ENCODE results near the gene CCDC9.
A peak's percentile ranks its signal among the peaks of the same experiment; 100 is the strongest.
"Not testable (repeated sequence)": the region's sequence is repeated elsewhere in the genome, so short reads cannot be mapped to it uniquely, and the experiment has no call there.

Gene CCDC9

DNA sequence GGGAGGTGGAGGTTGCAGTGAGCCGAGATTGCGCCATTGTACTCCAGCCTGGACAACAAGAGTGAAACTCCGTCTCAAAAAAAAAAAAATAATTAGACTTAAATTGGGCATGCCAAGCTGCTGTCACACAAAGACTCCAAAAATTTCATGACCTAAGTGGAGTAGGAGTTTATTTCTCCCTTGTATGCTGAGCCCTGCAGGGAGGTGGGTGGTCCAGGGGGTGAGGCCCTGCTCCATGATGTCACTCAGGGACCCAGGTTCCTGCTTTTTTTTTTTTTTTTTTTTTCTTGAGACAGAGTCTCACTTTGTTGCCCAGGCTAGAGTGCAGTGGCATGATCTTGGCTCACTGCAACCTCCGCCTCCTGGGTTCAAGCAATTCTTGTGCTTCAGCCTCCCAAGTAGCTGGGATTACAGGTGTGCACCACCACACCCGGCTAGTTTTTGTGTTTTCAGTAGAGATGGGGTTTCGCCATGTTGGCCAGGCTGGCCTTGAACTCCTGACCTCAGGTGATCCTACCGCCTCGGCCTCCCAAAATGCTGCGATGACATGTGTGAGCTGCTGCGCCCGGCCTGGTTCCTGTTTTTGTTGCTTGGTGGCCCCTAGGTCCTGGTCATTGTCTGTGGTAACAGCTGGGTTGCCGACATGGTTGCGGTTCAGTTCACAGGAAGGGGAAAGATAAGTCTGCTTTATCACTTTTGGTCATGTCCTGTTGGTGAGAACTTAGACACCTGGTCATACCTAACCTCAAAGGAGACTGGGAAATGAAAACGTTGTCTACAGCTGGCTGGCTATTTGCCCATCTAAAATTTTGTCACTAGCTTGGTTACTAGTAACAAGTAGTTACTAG lies 5.8 kb downstream of the CCDC9 start:
- not testable (repeated sequence) for DNase-seq (ENCODE audit: low read depth in 2 of 2)

DNA sequence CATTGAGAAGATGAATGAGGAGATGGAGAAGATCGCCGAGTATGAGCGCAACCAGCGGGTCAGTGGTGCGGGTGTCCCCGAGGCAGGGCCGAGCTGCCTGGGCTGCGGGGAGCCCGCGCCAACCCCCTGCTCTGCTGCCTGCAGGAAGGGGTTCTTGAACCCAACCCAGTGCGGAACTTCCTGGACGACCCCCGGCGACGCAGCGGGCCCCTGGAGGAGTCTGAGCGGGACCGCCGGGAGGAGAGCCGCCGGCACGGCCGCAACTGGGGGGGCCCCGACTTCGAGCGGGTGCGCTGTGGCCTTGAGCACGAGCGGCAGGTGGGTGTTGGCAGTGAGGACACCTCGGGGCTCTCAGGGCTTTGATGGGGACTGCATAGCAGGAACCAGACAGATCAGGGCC lies 8.3 kb downstream of the CCDC9 start:
- no peak for DNase-seq (ENCODE audit: low read depth in 2 of 2)

DNA sequence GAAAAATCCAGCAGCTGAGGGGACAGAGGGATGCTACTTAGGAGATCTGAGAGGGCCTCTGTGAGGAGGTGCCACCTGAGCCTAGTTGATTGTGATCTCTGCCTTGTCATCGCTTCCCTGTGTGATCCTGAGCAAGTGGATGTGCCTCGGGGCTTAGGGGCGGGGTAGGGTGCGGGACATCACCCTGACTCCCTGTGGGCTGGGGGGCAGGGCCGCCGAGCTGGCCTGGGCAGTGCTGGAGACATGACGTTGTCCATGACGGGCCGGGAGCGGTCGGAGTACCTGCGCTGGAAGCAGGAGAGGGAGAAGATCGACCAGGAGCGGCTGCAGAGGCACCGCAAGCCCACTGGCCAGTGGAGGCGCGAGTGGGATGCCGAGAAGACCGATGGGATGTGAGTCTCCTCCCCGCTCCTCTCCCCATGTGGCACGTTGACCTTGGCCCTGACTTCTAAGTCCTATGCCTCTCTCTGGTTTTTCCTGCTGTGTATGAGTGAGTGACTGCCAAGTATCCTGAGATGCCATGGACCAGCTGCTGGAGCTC lies 10.1 kb downstream of the CCDC9 start:
- no peak for DNase-seq (ENCODE audit: low read depth in 2 of 2)

DNA sequence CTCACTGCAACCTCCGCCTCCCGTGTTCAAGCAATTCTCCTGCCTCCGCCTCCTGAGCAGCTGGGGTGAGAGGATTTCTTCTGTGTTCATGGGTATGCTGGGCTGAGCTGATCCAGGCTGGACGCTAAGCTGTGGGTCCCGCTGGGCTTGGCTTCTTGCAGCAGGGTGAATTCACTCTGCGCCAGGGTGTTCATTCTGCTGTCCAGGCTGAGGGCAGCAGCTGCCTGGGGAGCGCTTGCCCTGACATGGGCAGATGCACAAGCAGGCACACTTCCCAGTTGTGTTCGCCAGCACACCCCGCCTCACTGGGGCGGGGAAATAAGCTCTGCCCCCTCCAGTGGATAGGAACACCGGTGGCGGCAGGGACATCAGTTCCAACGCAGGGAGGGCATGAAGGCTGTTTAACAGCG lies 11.0 kb downstream of the CCDC9 start:
- DNase-seq (ENCODE audit: low read depth in 2 of 2): no peak

GRCh38 chr19:47268028-47268427 lies 11.7 kb downstream of the CCDC9 start:
- DNase-seq (ENCODE audit: low read depth in 2 of 2): no peak

DNA sequence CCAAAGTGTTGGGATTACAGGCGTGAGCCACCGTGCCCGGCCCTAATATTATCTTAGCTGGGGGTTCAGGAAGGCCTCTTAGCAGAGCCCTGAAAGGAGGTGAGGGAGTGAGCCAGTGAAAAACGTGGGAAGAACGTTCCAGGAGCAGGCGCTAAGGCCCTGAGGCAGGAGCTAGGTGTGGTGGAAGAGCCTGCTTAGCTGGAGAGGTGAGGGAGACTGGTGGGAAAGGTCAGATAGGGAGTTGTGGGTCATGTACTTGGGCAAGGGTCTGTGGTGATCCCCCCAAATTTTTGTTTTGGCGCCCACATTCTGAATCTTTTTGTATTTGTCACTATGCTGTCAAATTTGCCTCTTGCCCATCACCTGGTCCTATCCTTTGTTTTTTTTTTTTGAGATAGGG lies 13.3 kb downstream of the CCDC9 start:
- DNase-seq (ENCODE audit: low read depth in 2 of 2): no peak

GRCh38 chr19:47270408-47270807 lies 14.1 kb downstream of the CCDC9 start:
- DNase-seq (ENCODE audit: low read depth in 2 of 2): no peak

- DNase-seq (ENCODE audit: low read depth in 2 of 2): no peak
These were observed 15.6 kb downstream of the CCDC9 start for GRCh38 chr19:47271949-47272348.

GRCh38 chr19:47272448-47273312 lies 16.4 kb downstream of the CCDC9 start:
- DNase-seq (ENCODE audit: low read depth in 2 of 2): no peak

DNA sequence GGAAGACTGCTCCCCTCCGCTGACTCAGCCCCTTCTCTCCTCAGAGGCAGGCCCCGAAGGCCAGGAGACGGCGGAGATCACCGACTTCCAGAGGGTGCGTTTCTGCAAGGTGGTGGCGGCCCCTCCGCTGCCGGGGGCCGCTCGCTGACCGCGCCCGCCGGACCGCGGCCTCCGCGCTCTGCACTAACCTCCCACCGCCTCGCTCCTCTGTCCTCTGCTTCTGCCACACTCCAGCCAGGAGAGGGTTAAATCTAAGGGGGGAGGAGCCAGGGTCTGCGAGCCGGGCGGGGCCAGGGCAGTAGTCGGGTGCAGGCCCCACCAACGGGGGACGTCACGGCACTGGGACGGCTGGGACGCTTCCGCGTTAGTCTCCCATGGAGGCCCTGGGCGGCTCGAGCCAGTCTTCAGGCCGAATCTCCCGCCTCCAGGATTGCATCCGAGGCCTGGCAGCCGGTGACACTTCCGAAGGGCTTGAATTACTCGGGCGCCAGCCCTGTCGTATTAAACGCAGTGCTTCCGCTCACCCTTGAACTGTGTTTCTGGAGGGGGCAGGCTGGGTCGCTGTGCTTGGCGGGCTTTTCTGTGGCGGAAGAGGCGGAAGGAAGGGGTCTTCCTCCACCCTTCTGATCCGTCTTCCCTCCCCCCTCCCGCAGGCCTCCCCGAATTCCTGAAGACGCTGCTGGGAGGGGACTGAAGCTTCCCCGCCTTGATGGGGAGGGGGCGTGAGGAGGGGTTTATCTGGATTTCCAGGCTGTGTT lies 17.2 kb downstream of the CCDC9 start:
- peak; percentile 79 to 81 for DNase-seq (ENCODE audit: low read depth in 2 of 2)

DNA sequence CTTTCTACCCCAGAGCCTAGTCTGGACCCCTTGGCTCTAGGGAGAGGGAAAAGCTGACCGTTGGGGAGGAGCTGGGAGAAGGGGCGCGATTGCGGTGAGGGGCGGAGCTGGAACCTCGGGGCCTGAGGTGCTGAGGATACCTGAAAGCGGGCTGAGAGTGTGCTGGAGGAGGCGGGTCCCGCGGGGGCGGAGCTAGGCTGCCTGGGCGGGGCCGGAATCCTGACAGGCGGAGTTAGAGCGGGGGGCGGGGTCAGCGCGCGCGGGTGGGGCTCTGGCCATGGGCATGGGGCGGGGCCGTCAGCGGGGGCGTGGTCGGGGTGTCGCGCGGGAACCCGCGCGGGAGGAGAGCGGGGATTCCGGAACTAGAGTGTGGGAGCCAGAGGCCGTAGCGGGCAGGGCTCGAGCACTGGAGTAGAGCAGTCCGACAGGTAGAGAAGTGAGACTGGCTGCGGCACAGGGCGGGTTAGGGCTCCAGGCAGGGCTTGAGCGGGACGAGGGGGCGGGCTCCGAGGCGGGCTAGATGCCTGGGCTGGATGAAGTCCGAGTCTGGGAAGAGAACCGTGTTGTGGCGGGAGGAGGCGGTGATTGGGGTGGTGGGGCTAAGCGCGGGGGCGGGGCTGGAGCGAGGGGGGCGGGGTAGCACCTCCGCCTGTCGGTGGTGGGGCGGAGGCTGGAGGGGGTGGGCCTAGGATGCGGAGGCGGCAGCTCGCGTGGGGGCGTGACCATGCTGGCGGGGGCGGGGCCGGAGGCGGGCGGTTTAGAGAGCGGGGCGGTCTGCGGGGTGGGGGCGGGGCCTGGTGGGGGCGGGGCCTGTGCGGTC lies 18.0 kb downstream of the CCDC9 start, which contains the start of gene INAFM1:
INAFM1 (plus strand) TSS at position 815 of the 820 bp plus-strand sequence. CDS start 35 bp downstream, outside the sequence.
- peak; percentile 100 for DNase-seq (ENCODE audit: low read depth in 2 of 2)

GRCh38 chr19:47274891-47275761 lies 18.8 kb downstream of the CCDC9 start:
- DNase-seq (ENCODE audit: low read depth in 2 of 2): no peak

DNA sequence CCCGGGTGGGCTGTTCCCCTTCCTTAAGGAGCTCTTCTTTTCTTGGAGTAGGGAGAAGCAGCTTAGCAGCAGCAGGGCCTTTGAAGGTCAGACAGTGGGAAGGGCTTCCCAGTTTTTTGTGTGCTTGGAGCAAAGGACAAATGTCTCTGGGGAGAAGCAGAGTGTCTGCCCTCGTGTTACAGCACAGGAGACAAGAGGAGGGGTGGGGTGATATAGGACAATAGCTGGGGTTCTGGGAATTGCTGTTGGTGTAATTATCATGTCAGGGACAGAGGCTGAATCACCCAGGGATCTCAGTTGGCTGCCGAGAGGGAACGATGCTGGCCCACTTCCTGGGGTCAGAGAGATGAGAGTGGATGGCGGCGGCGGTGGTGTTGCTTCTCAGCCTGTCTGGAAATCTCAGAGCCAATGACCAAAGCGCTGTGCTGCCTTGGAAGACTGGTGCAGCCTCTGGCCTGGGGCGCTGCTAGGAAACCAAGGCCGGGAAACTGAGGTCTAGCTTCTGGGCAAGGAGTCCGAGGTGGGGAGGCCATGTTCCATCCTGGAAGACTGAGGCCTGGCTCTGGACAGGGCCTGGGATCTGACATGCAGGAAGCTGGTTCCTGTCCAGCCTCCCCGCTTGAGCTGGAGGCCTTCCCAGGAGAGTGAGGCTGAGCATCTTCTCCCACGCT lies 19.6 kb downstream of the CCDC9 start:
- no peak for DNase-seq (ENCODE audit: low read depth in 2 of 2)

- not testable (repeated sequence) for DNase-seq (ENCODE audit: low read depth in 2 of 2)
These were observed 20.2 kb downstream of the CCDC9 start for GRCh38 chr19:47276513-47276912.

GRCh38 chr19:47280183-47280797 lies 24.0 kb downstream of the CCDC9 start:
- no peak for DNase-seq (ENCODE audit: low read depth in 2 of 2)

DNA sequence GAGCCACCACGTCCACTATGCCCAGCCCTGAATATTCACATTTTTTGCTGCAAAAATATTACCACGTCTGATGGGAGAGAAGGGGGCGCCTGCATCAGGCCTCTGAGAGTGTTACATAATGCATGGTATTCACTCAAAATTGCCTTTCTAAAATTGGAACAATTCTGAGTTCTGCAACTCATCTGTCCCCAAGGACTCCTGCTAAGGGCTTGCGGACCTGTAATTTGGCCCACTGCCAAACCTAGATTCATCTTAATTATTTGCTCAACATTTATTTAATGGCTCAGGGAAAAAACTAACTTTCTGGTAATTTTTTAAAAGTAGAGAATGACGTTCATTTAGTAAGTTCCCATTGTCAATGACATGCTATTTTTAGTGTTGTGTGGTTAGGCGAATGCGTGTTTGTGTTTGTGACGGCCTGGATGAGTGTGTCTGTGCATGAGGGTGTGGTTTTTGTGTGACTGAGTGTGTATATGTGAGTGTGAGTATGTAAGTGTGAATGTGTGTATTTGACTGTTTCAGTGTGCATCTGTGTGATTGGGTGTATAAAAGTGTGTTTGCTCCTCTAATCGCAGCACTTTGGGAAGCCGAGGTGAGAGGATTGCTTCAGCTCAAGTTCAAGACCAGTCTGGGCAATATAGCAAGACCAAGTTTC lies 27.2 kb downstream of the CCDC9 start:
- DNase-seq (ENCODE audit: low read depth in 2 of 2): no peak

DNA sequence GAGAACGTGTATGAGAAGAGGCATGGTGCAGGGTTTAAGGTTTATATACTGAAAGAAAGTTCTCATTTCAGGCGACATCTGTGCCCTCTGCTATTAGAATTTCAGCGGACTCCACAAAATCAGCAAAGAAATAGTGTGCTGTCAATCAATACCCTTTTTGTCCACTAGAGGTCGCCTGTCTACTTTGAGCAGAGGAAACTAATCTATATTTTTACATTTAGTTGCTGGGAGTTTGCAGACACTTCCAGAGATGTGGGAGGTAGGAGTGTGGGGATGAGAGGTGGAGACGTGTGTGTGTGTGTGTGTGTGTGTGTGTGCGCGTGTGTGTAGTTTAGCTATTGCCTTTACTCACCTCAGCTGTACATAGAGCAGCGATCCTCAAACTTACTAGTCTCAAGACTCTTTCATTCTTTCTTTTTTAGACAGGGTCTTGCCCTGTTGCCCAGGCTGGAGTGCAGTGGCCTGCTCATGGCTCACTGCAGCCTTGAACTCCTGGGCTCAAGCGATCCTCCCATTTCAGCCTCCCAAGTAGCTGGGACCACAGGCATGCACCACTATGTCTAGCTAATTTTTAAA lies 28.1 kb downstream of the CCDC9 start:
- DNase-seq (ENCODE audit: low read depth in 2 of 2): no peak

DNA sequence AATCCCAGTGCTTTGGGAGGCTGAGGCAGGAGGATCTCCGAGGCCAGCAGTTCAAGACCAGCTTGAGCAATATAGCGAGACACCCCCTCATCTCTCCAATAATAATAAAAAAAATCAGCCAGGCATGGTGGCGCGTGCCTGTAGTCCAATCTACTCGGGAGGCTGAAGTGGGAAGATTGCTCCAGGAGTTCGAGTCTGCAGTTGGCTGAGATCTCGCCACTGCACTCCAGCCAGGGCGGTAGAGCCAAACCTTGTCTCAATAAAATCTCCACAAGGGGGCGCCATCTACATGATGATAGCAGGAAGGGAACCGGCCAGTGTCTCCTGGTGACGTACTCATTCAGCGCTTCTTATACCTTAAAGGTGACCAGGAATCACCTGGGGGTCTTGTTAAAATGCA lies 39.7 kb downstream of the CCDC9 start:
- DNase-seq (ENCODE audit: low read depth in 2 of 2): peak; percentile 44 to 63
